Keratinocyte (primary cell): ENCODE measurements around the gene DLGAP1. TPM values are rescaled to one million over a fixed set of nuclear protein-coding genes. Genes with fewer than 3 reads are reported as not detected.

ENCODE experiments used
- DNase-seq: peaks from one replicate; pipeline ENCODE4 v3.0.0-alpha.2; 2011; ENCODE audit warnings: low read depth, missing footprints, low spot score
- FAIRE-seq: peaks from 2 replicates; lab custom pipeline; 2011; peaks lifted over from hg19 to GRCh38; lab: Jason Lieb, UNC
- H2AFZ ChIP-seq: 2 replicates; pipeline ENCODE4 v1.6.0; 2012; ENCODE audit warnings: low read length, control low read depth, inconsistent platforms; ENCODE audit not compliant: control insufficient read depth
- H3K27ac ChIP-seq: 2 replicates; pipeline ENCODE4 v1.5.1; 2011; ENCODE audit warnings: low read length; ENCODE audit not compliant: control insufficient read depth, insufficient read depth
- H3K27me3 ChIP-seq: 3 replicates; pipeline ENCODE4 v1.6.0; 2011; ENCODE audit warnings: low read length; ENCODE audit not compliant: control insufficient read depth, insufficient read depth; ENCODE audit errors: extremely low read depth
- H3K36me3 ChIP-seq, 2 experiments: 2 replicates in 1 of 2; 3 replicates in 1 of 2; pipeline ENCODE4 v1.5.1; 2011; ENCODE audit warnings: low read length in 2 of 2, mild to moderate bottlenecking in 1 of 2; ENCODE audit not compliant: control insufficient read depth in 2 of 2, insufficient read depth in 2 of 2; ENCODE audit errors: extremely low read depth in 1 of 2
- H3K4me1 ChIP-seq: 3 replicates; pipeline ENCODE4 v1.5.1; 2011; ENCODE audit warnings: low read length; ENCODE audit not compliant: control insufficient read depth, insufficient read depth; ENCODE audit errors: extremely low read depth
- H3K4me2 ChIP-seq: 3 replicates; pipeline ENCODE4 v1.6.0; 2011; ENCODE audit warnings: low read depth, low read length; ENCODE audit not compliant: control insufficient read depth, insufficient read depth; ENCODE audit errors: extremely low read depth
- H3K4me3 ChIP-seq, 3 experiments: fragments of 200-600 bp in 1 of 3; sonication (generic) in 1 of 3; 2 replicates in 2 of 3; 3 replicates in 1 of 3; pipeline ENCODE4 v1.5.1; 2011 to 2016; ENCODE audit warnings: low read length in 3 of 3, mild to moderate bottlenecking in 3 of 3, control low read depth in 2 of 3, inconsistent platforms in 1 of 3, low read depth in 1 of 3, mixed read lengths in 1 of 3, mixed run types in 1 of 3, moderate library complexity in 1 of 3; ENCODE audit not compliant: control insufficient read depth in 2 of 3, insufficient read depth in 2 of 3; ENCODE audit errors: extremely low read depth in 1 of 3
- H3K79me2 ChIP-seq: 2 replicates; pipeline ENCODE4 v1.6.0; 2012; ENCODE audit warnings: low read length; ENCODE audit not compliant: control insufficient read depth, insufficient read depth
- H3K9ac ChIP-seq: 3 replicates; pipeline ENCODE4 v1.6.0; 2011; ENCODE audit warnings: low read length; ENCODE audit not compliant: control insufficient read depth, insufficient read depth; ENCODE audit errors: extremely low read depth
- H3K9me1 ChIP-seq: 3 replicates; pipeline ENCODE4 v1.6.0; 2011; ENCODE audit warnings: low read length; ENCODE audit not compliant: control insufficient read depth, insufficient read depth; ENCODE audit errors: extremely low read depth
- H3K9me3 ChIP-seq: 2 replicates; pipeline ENCODE4 v1.5.1; 2012; ENCODE audit warnings: low read depth, low read length; ENCODE audit not compliant: control insufficient read depth
- H4K20me1 ChIP-seq: 3 replicates; pipeline ENCODE4 v1.6.0; 2011; ENCODE audit warnings: low read length; ENCODE audit not compliant: control insufficient read depth, insufficient read depth; ENCODE audit errors: extremely low read depth
- EZH2 ChIP-seq: IDR thresholded peaks from one replicate; pipeline ENCODE4 v1.6.1; 2012; ENCODE audit warnings: inconsistent platforms, mild to moderate bottlenecking, low read length, moderate library complexity
- dilution Hi-C: fragments of 300-500 bp; cut with MboI; formaldehyde crosslinking; loops from one replicate; pipeline ENCODE4 v1.7.0; 2020; ENCODE audit warnings: low sequenced_read_pairs; ENCODE audit not compliant: extremely low pct_ligation_motif_present
- polyA plus RNA-seq, 5 experiments: library from polyadenylated mRNA; depleted of rRNA in 3 of 5; stranded (reverse) in 3 of 5; stranded (forward) in 1 of 5; unstranded in 1 of 5; fragments of >200 nt; gene quantifications; 1 replicate in 1 of 5; 2 replicates in 3 of 5; 3 replicates in 1 of 5; pipeline versions ENCODE4 v1.2.1 to v1.2.3, GENCODE V29; 2011 to 2012; ENCODE audit warnings: missing spikeins in 2 of 5, low read depth in 1 of 5, low replicate concordance in 1 of 5
- TF ChIP-seq, protein P1 (sequence below), 3 experiments: IDR thresholded peaks in 1 of 3; conservative IDR thresholded peaks in 1 of 3; optimal IDR thresholded peaks in 1 of 3; 2 replicates in 2 of 3; 3 replicates in 1 of 3; pipeline versions ENCODE3 to v1.5.1; 2011; ENCODE audit warnings: low read length in 3 of 3, mild to moderate bottlenecking in 3 of 3, moderate library complexity in 2 of 3, control low read depth in 1 of 3, inconsistent platforms in 1 of 3; ENCODE audit not compliant: insufficient read depth in 2 of 3; ENCODE audit errors: extremely low read depth in 1 of 3

DLGAP1 gene
- polyA plus RNA-seq, 1 donor (not counting 4 experiments of a cell fraction or from before 2014, with no cell fraction given) = not detected

DNA sequence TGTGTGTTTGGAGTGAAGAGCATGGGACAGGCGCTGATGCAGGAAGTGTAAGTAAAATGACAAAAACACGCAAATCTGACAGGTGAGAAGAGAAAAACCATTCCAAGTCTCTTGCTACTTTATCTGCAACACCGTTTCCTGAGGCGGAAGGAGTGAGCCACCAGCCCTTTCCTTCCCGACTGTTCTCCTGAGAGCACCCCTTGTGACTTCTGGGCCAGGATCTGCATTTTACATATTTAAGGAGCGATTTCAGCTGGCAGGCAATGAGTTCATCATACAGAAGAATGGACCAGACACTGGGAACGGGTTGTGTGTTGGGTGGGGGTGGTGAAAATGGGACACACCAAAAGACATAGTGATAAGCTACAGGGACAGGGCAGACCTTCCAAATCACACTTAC is 727.8 kb downstream of the DLGAP1 start:
- FAIRE-seq = no peak
- Histone ChIP-seq H3K27me3 (peaks cover 8% of the 10 kb centered on the region), H3K9ac (no peak overlapping the region), H2AFZ (no peak overlapping the region), H3K9me1 (no peaks in the 10 kb centered on the region), H4K20me1 (no peaks in the 10 kb centered on the region), H3K27ac (no peak overlapping the region), H3K4me3 (no peak overlapping the region), H3K4me2 (no peak overlapping the region), H3K4me1 (no peaks in the 10 kb centered on the region), H3K9me3 (no peaks in the 10 kb centered on the region), H3K36me3 (no peaks in the 10 kb centered on the region), H3K79me2 (no peaks in the 10 kb centered on the region)
- no peak for DNase-seq
- dilution Hi-C loops = no loop called here
- TF ChIP-seq, protein P1, sequence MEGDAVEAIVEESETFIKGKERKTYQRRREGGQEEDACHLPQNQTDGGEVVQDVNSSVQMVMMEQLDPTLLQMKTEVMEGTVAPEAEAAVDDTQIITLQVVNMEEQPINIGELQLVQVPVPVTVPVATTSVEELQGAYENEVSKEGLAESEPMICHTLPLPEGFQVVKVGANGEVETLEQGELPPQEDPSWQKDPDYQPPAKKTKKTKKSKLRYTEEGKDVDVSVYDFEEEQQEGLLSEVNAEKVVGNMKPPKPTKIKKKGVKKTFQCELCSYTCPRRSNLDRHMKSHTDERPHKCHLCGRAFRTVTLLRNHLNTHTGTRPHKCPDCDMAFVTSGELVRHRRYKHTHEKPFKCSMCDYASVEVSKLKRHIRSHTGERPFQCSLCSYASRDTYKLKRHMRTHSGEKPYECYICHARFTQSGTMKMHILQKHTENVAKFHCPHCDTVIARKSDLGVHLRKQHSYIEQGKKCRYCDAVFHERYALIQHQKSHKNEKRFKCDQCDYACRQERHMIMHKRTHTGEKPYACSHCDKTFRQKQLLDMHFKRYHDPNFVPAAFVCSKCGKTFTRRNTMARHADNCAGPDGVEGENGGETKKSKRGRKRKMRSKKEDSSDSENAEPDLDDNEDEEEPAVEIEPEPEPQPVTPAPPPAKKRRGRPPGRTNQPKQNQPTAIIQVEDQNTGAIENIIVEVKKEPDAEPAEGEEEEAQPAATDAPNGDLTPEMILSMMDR (optimal IDR thresholded peaks at IDR 0.05 in 1 of 3, IDR thresholded peaks at IDR 0.05 in 1 of 3, conservative IDR thresholded peaks at IDR 0.05 in 1 of 3; ENCODE audit: extremely low read depth in 1 of 3, insufficient read depth in 2 of 3, low read length in 3 of 3) = no peak
- TF ChIP-seq EZH2 = no peak

DNA sequence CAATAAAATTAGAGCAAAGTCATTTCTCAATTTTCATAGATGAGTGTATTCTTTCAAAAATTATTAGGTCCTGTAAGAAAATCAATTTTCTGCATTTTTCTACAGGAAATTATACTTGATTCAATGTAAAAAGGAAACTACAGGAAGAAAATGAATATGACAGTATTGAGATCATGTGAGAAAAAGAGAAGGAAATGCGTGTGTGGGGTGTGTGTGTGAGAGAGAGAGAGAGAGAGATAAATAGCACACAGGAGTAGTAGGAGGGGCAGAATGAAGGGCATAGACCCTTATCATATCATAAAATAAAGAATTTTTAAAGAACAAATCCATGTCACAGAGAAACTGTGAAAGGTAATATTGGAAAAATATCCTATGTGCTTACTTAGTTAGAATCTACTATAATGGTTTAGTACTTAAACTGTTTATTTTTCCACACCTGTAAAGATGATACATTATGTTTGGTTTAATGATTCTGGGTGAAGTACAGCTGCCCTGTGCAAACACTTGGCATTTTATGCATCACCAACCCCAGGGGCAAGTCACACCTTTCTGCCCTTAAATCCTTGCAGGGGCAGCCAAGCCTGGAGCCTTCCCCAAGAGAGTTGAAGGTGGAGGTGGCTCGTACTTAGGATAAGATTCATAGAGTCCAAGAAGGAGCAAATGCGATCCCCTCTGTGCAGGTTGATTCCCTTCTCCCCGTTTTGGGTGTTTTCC is 728.7 kb downstream of the DLGAP1 start:
- H3K27me3 ChIP-seq = peaks cover 8% of the 10 kb centered on the region
- DNase-seq (no peak), FAIRE-seq (no peak)
- no peaks in the 10 kb centered on the region for H3K9me3 ChIP-seq
- no peaks in the 10 kb centered on the region for H4K20me1 ChIP-seq
- H3K9ac ChIP-seq = no peak overlapping the region
- no peak overlapping the region for H3K4me3 ChIP-seq
- no peak overlapping the region for H2AFZ ChIP-seq
- no peak overlapping the region for H3K4me2 ChIP-seq
- no peaks in the 10 kb centered on the region for H3K36me3 ChIP-seq
- dilution Hi-C loops = no loop called here
- H3K79me2 ChIP-seq = no peaks in the 10 kb centered on the region
- no peak overlapping the region for H3K27ac ChIP-seq
- H3K9me1 ChIP-seq = no peaks in the 10 kb centered on the region
- TF ChIP-seq, protein P1 (optimal IDR thresholded peaks at IDR 0.05 in 1 of 3, IDR thresholded peaks at IDR 0.05 in 1 of 3, conservative IDR thresholded peaks at IDR 0.05 in 1 of 3; ENCODE audit: extremely low read depth in 1 of 3, insufficient read depth in 2 of 3, low read length in 3 of 3) = no peak
- TF ChIP-seq EZH2 = no peak
- no peaks in the 10 kb centered on the region for H3K4me1 ChIP-seq
